Measurements from ENCODE around the gene PIP4K2A. TPM values are rescaled to one million over a fixed set of nuclear protein-coding genes. Genes with fewer than 3 reads are reported as not detected.

The PIP4K2A gene
- total RNA-seq, 1 donor from 2014 or later: 102 TPM

GRCh38 chr10:22637491-22637890 lies 76.9 kb downstream of the PIP4K2A start:
- peak overlapping the region; percentile 86 for H3K27ac Mint-ChIP-seq
- peaks cover 2% of the 10 kb centered on the region for H3K9me3 Mint-ChIP-seq
- no peaks in the 10 kb centered on the region for H3K27me3 Mint-ChIP-seq
- TF ChIP-seq CTCF (IDR thresholded peaks at IDR 0.05): no peak
- intact Hi-C loops (cut with micrococcal nuclease): no loop called here
- ATAC-seq (ENCODE audit: low read depth) (no peak), DNase-seq (no peak)
- CTCF ChIA-PET: no interaction called here
- H3K36me3 Mint-ChIP-seq (ENCODE audit: low read depth): peaks cover 20% of the 10 kb centered on the region
- H3K4me1 Mint-ChIP-seq: peaks cover 76% of the 10 kb centered on the region
- POLR2A ChIA-PET: interaction anchor here (0.5 kb wide), 1 partner anchor 72 kb away, joined by 6 read pairs; no protein-coding TSS in a partner anchor
- no peak overlapping the region for H3K4me3 Mint-ChIP-seq

- no peak for TF ChIP-seq CTCF (IDR thresholded peaks at IDR 0.05)
- Mint-ChIP-seq H3K27me3 (no peaks in the 10 kb centered on the region), H3K36me3 (ENCODE audit: low read depth) (peaks cover 12% of the 10 kb centered on the region), H3K9me3 (peaks cover 2% of the 10 kb centered on the region), H3K27ac (peak overlapping the region; percentile 86), H3K4me1 (peaks cover 93% of the 10 kb centered on the region), H3K4me3 (peak overlapping the region; percentile 56)
- peak; percentile 63 for ATAC-seq (ENCODE audit: low read depth)
- ChIA-PET CTCF (interaction anchor here (1.3 kb wide), 1 partner anchor 11 kb away, joined by 4 read pairs; no protein-coding TSS in a partner anchor), POLR2A (interaction anchor here (0.6 to 1.7 kb wide), 5 partner anchors 8 to 78 kb away, joined by 3 to 6 read pairs (median 3); no protein-coding TSS in a partner anchor)
- intact Hi-C loops (cut with micrococcal nuclease): loop anchor here (1.0 kb wide), 1 partner anchor 29 kb away; no protein-coding TSS in a partner anchor
- DNase-seq: no peak
These were observed 78.7 kb downstream of the PIP4K2A start for GRCh38 chr10:22635650-22636049.

GRCh38 chr10:22634606-22635459 lies 79.5 kb downstream of the PIP4K2A start:
- Mint-ChIP-seq H3K4me1 (peaks cover 94% of the 10 kb centered on the region), H3K27me3 (no peaks in the 10 kb centered on the region), H3K4me3 (no peak overlapping the region), H3K27ac (peak overlapping the region; percentile 86), H3K36me3 (ENCODE audit: low read depth) (peaks cover 10% of the 10 kb centered on the region), H3K9me3 (peaks cover 2% of the 10 kb centered on the region)
- ATAC-seq (ENCODE audit: low read depth): no peak
- DNase-seq: no peak
- CTCF ChIA-PET: interaction anchor here (1.3 kb wide), 1 partner anchor 12 kb away, joined by 4 read pairs; no protein-coding TSS in a partner anchor
- POLR2A ChIA-PET: interaction anchor here (1.6 to 1.7 kb wide), 2 partner anchors 19 to 23 kb away, joined by 4 to 6 read pairs; no protein-coding TSS in a partner anchor
- TF ChIP-seq CTCF (IDR thresholded peaks at IDR 0.05): no peak
- intact Hi-C loops (cut with micrococcal nuclease): loop anchor here (1.0 kb wide), 1 partner anchor 29 kb away; no protein-coding TSS in a partner anchor

GRCh38 chr10:22634093-22634492 lies 80.3 kb downstream of the PIP4K2A start:
- ATAC-seq (ENCODE audit: low read depth) (no peak), DNase-seq (no peak)
- H3K27me3 Mint-ChIP-seq: no peaks in the 10 kb centered on the region
- no peak overlapping the region for H3K4me3 Mint-ChIP-seq
- POLR2A ChIA-PET: interaction anchor here (1.6 kb wide), 1 partner anchor 19 kb away, joined by 4 read pairs; no protein-coding TSS in a partner anchor
- peaks cover 95% of the 10 kb centered on the region for H3K4me1 Mint-ChIP-seq
- H3K27ac Mint-ChIP-seq: peak overlapping the region; percentile 86
- TF ChIP-seq CTCF (IDR thresholded peaks at IDR 0.05): no peak
- peaks cover 2% of the 10 kb centered on the region for H3K9me3 Mint-ChIP-seq
- intact Hi-C loops (cut with micrococcal nuclease): no loop called here
- CTCF ChIA-PET: no interaction called here
- peaks cover 10% of the 10 kb centered on the region for H3K36me3 Mint-ChIP-seq (ENCODE audit: low read depth)

GRCh38 chr10:22633528-22633927 lies 80.8 kb downstream of the PIP4K2A start:
- H3K27me3 Mint-ChIP-seq: no peaks in the 10 kb centered on the region

More at GRCh38 chr10:22633528-22633927, 80.8 kb downstream of the PIP4K2A start:
- ATAC-seq (ENCODE audit: low read depth): no peak
- ChIA-PET CTCF (no interaction called here), POLR2A (interaction anchor here (0.6 to 1.6 kb wide), 2 partner anchors 18 to 52 kb away, joined by 4 read pairs; no protein-coding TSS in a partner anchor)
- peaks cover 95% of the 10 kb centered on the region for H3K4me1 Mint-ChIP-seq
- no peak for DNase-seq
- peak overlapping the region; percentile 86 for H3K27ac Mint-ChIP-seq
- intact Hi-C loops (cut with micrococcal nuclease): no loop called here
- no peak overlapping the region for H3K4me3 Mint-ChIP-seq
- TF ChIP-seq CTCF (IDR thresholded peaks at IDR 0.05): no peak
- H3K9me3 Mint-ChIP-seq: peaks cover 2% of the 10 kb centered on the region
- H3K36me3 Mint-ChIP-seq (ENCODE audit: low read depth): peaks cover 10% of the 10 kb centered on the region
